HCT116 (cell line): ENCODE results near the gene ATP6V1B1. TPM values are rescaled to one million over a fixed set of nuclear protein-coding genes. Genes with fewer than 3 reads are reported as not detected.
A peak's percentile ranks its signal among the peaks of the same experiment; 100 is the strongest.
"Not testable (repeated sequence)": the region's sequence is repeated elsewhere in the genome, so short reads cannot be mapped to it uniquely, and the experiment has no call there.

Experiments used
- ATAC-seq: fragments of 200-7000 bp; cut with Tn5 transposase; 2 replicates; pipeline ENCODE4 v1.9.1; 2020; ENCODE audit warnings: mild to moderate bottlenecking, moderate library complexity
- BruUV-seq: library from RNA; stranded (reverse); fragments of 400-500 nt; replicated peaks from 2 replicates; lab custom pipeline; 2021; lab: Mats Ljungman, UMichigan
- CTCF ChIA-PET: fragments of 300-600 bp; sonication (Branson Sonifier 250); formaldehyde crosslinking; loops from one replicate; lab custom pipeline; 2021; ENCODE audit warnings: antibody characterized with exemption; lab: Charles Lee
- POLR2A ChIA-PET: fragments of 300-600, 350-600 bp; sonication (Branson Sonifier 250); formaldehyde crosslinking; loops from one replicate; lab custom pipeline; 2021; ENCODE audit warnings: antibody characterized with exemption; lab: Charles Lee
- RAD21 ChIA-PET, 2 experiments: fragments of 300-600 bp; sonication (Branson Sonifier 250); formaldehyde crosslinking; loops; one replicate each; lab custom pipeline; 2023; ENCODE audit warnings: low total read pairs in 2 of 2; ENCODE audit not compliant: uncharacterized antibody in 2 of 2, unreplicated experiment in 2 of 2, low non-redundant PET in 1 of 2; lab: Charles Lee
- DNase-seq: peaks from one replicate; pipeline ENCODE4 v3.0.0-alpha.2; 2010; ENCODE audit warnings: low read depth, low spot score
- H2AFZ ChIP-seq: fragments of 200-600 bp; shearing (Covaris generic), sonication (generic); 2 replicates; pipeline ENCODE4 v1.6.1; 2017; ENCODE audit warnings: low read depth, mixed run types, mixed read lengths, antibody characterized with exemption, low read length; ENCODE audit not compliant: poor library complexity, severe bottlenecking
- H3K27ac ChIP-seq: 2 replicates; pipeline ENCODE4 v1.5.1; 2012; ENCODE audit warnings: low read depth, low read length
- H3K27me3 ChIP-seq: fragments of 200-600 bp; sonication (generic); 2 replicates; pipeline ENCODE4 v1.6.1; 2016; ENCODE audit warnings: mixed run types, low read length, mixed read lengths; ENCODE audit not compliant: insufficient read depth
- H3K36me3 ChIP-seq, 2 experiments: fragments of 200-500 bp in 1 of 2; fragments of 200-600 bp in 1 of 2; sonication (Bioruptor generic) in 1 of 2; sonication (generic) in 1 of 2; 2 replicates each; pipeline versions ENCODE4 v1.5.1 to v1.6.1; 2014 to 2016; ENCODE audit warnings: low read length in 2 of 2, inconsistent platforms in 1 of 2, mixed read lengths in 1 of 2, mixed run types in 1 of 2; ENCODE audit not compliant: insufficient read depth in 2 of 2, control insufficient read depth in 1 of 2
- H3K4me1 ChIP-seq, 2 experiments: fragments of 200-600 bp in 1 of 2; sonication (generic) in 1 of 2; 2 replicates each; pipeline versions ENCODE4 v1.5.1 to v1.6.1; 2012 to 2017; ENCODE audit warnings: low read length in 2 of 2, inconsistent platforms in 1 of 2, mild to moderate bottlenecking in 1 of 2, mixed read lengths in 1 of 2, mixed run types in 1 of 2, moderate library complexity in 1 of 2; ENCODE audit not compliant: insufficient read depth in 2 of 2, control insufficient read depth in 1 of 2
- H3K4me2 ChIP-seq: fragments of 200-600 bp; sonication (generic); 2 replicates; pipeline ENCODE4 v1.6.1; 2017; ENCODE audit warnings: mixed run types, low read length, mixed read lengths
- H3K4me3 ChIP-seq, 2 experiments: fragments of 200-600 bp in 1 of 2; sonication (generic) in 1 of 2; replicated peaks in 1 of 2; 2 replicates each; pipeline ENCODE4 v1.5.1; 2011 to 2016; ENCODE audit warnings: low read length in 2 of 2, control low read depth in 1 of 2, low read depth in 1 of 2, mild to moderate bottlenecking in 1 of 2, mixed read lengths in 1 of 2, mixed run types in 1 of 2
- H3K79me2 ChIP-seq: fragments of 200-600 bp; sonication (generic); 2 replicates; pipeline ENCODE4 v1.6.1; 2017; ENCODE audit warnings: mild to moderate bottlenecking, mixed run types, low read length, moderate library complexity, mixed read lengths; ENCODE audit not compliant: insufficient read depth
- H3K9ac ChIP-seq: fragments of 200-600 bp; sonication (generic); 2 replicates; pipeline ENCODE4 v1.6.1; 2016; ENCODE audit warnings: low read length, mixed read lengths
- H3K9me2 ChIP-seq: fragments of 200-600 bp; sonication (generic), shearing (Covaris generic); 2 replicates; pipeline ENCODE4 v1.6.1; 2017; ENCODE audit warnings: mixed run types, mild to moderate bottlenecking, moderate library complexity; ENCODE audit not compliant: insufficient read depth
- H3K9me3 ChIP-seq, 2 experiments: fragments of 200-500 bp in 1 of 2; fragments of 200-600 bp in 1 of 2; sonication (Bioruptor generic) in 1 of 2; sonication (generic) in 1 of 2; 2 replicates each; pipeline ENCODE4 v1.6.1; 2014 to 2017; ENCODE audit warnings: low read length in 2 of 2, mixed read lengths in 2 of 2, inconsistent platforms in 1 of 2, low read depth in 1 of 2, mild to moderate bottlenecking in 1 of 2, mixed run types in 1 of 2, moderate library complexity in 1 of 2; ENCODE audit not compliant: control insufficient read depth in 1 of 2, insufficient read depth in 1 of 2
- H4K20me1 ChIP-seq: fragments of 200-600 bp; sonication (generic), shearing (Covaris generic); 2 replicates; pipeline ENCODE4 v1.6.1; 2017; ENCODE audit warnings: mixed run types, mild to moderate bottlenecking, moderate library complexity; ENCODE audit not compliant: insufficient read depth
- RAD21 ChIP-seq: IDR thresholded peaks from 2 replicates; pipeline ENCODE4 v1.6.1; 2012; ENCODE audit warnings: low read depth, mild to moderate bottlenecking
- intact Hi-C: fragments of 100-400 bp; cut with micrococcal nuclease; formaldehyde crosslinking; loops from 2 replicates; pipeline ENCODE4 v1.10.0; 2022
- total RNA-seq: library from RNA; stranded (reverse); gene quantifications from one replicate; pipeline ENCODE4 v1.2.1, GENCODE V29; 2021; ENCODE audit not compliant: unreplicated experiment
- TF ChIP-seq, protein P1 (sequence below): IDR thresholded peaks from 2 replicates; pipeline ENCODE4 v1.6.1; 2012; ENCODE audit warnings: low read depth
- TF ChIP-seq, protein P2 (sequence below), 3 experiments: fragments of 200-600 bp in 1 of 3; sonication (generic) in 1 of 3; IDR thresholded peaks in 2 of 3; conservative IDR thresholded peaks in 1 of 3; 2 replicates each; pipeline ENCODE4 v1.5.1; 2012 to 2017; ENCODE audit warnings: low read depth in 2 of 3, low read length in 2 of 3, antibody characterized with exemption in 1 of 3, borderline replicate concordance in 1 of 3, control low read depth in 1 of 3, mild to moderate bottlenecking in 1 of 3, mixed read lengths in 1 of 3, mixed run types in 1 of 3, moderate library complexity in 1 of 3; ENCODE audit not compliant: insufficient read depth in 1 of 3

ATP6V1B1 gene
- total RNA-seq, 1 experiment from 2014 or later, result 0.74 TPM

- Histone ChIP-seq H3K36me3 (peaks cover 0 to 11% of the 10 kb centered on the region in 2 experiments; a peak in 2 of 4 replicates), H2AFZ (peak overlapping the region; percentile 96), H3K9me2 (no peaks in the 10 kb centered on the region), H4K20me1 (no peaks in the 10 kb centered on the region), H3K79me2 (peaks cover 24% of the 10 kb centered on the region), H3K4me2 (peak overlapping the region; percentile 98), H3K4me1 (peaks cover 13 to 23% of the 10 kb centered on the region in 2 experiments; a peak in 3 of 4 replicates), H3K9ac (peak overlapping the region; percentile 54), H3K4me3 (peak overlapping the region; percentile 71 to 78), H3K27me3 (no peaks in the 10 kb centered on the region), H3K27ac (peak overlapping the region; percentile 57), H3K9me3 (no peaks in the 10 kb centered on the region)
- ChIA-PET RAD21 (no interaction called here), POLR2A (no interaction called here), CTCF (no interaction called here)
- peak; percentile 57 for DNase-seq
- BruUV-seq, result no TSS peak
- peak; percentile 67 for ATAC-seq
- TF ChIP-seq, protein P1, sequence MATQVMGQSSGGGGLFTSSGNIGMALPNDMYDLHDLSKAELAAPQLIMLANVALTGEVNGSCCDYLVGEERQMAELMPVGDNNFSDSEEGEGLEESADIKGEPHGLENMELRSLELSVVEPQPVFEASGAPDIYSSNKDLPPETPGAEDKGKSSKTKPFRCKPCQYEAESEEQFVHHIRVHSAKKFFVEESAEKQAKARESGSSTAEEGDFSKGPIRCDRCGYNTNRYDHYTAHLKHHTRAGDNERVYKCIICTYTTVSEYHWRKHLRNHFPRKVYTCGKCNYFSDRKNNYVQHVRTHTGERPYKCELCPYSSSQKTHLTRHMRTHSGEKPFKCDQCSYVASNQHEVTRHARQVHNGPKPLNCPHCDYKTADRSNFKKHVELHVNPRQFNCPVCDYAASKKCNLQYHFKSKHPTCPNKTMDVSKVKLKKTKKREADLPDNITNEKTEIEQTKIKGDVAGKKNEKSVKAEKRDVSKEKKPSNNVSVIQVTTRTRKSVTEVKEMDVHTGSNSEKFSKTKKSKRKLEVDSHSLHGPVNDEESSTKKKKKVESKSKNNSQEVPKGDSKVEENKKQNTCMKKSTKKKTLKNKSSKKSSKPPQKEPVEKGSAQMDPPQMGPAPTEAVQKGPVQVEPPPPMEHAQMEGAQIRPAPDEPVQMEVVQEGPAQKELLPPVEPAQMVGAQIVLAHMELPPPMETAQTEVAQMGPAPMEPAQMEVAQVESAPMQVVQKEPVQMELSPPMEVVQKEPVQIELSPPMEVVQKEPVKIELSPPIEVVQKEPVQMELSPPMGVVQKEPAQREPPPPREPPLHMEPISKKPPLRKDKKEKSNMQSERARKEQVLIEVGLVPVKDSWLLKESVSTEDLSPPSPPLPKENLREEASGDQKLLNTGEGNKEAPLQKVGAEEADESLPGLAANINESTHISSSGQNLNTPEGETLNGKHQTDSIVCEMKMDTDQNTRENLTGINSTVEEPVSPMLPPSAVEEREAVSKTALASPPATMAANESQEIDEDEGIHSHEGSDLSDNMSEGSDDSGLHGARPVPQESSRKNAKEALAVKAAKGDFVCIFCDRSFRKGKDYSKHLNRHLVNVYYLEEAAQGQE, result no peak
- peak; percentile 26; the same call in 1 of the 2 replicates for TF ChIP-seq RAD21
- TF ChIP-seq, protein P2, sequence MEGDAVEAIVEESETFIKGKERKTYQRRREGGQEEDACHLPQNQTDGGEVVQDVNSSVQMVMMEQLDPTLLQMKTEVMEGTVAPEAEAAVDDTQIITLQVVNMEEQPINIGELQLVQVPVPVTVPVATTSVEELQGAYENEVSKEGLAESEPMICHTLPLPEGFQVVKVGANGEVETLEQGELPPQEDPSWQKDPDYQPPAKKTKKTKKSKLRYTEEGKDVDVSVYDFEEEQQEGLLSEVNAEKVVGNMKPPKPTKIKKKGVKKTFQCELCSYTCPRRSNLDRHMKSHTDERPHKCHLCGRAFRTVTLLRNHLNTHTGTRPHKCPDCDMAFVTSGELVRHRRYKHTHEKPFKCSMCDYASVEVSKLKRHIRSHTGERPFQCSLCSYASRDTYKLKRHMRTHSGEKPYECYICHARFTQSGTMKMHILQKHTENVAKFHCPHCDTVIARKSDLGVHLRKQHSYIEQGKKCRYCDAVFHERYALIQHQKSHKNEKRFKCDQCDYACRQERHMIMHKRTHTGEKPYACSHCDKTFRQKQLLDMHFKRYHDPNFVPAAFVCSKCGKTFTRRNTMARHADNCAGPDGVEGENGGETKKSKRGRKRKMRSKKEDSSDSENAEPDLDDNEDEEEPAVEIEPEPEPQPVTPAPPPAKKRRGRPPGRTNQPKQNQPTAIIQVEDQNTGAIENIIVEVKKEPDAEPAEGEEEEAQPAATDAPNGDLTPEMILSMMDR (IDR thresholded peaks at IDR 0.05 in 2 of 3, conservative IDR thresholded peaks at IDR 0.05 in 1 of 3; ENCODE audit: borderline replicate concordance in 1 of 3, insufficient read depth in 1 of 3, low read depth in 2 of 3, low read length in 2 of 3), result peak; percentile 50 to 64 (median 56)
- intact Hi-C loops, result no loop called here
Measured at GRCh38 chr2:70995426-70995729, 59.7 kb downstream of the ATP6V1B1 start.

DNA sequence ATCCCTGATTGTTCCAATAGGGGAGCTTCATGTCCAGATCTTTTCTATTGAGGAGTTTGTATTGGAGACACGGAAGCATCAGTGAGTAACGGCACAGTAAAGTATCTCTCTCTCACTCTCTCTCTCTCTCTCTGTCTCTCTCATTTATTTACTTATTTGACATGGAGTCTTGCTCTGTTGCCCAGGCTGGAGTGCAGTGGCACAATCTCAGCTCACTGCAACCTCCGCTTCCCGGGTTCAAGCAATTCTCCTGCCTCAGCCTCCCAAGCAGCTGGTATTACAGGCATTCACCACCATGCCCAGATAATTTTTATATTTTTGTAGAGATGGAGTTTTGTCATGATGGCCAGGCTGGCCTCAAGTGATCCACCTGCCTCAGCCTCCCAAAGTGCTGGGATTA lies 63.2 kb downstream of the ATP6V1B1 start:
- H2AFZ ChIP-seq, CTCF ChIA-PET, ATAC-seq, H3K4me2 ChIP-seq, RAD21 ChIA-PET, H3K4me3 ChIP-seq, POLR2A ChIA-PET, H4K20me1 ChIP-seq, H3K27me3 ChIP-seq, H3K27ac ChIP-seq, H3K36me3 ChIP-seq, BruUV-seq, DNase-seq, H3K79me2 ChIP-seq, H3K9me3 ChIP-seq, H3K9ac ChIP-seq, intact Hi-C loops, H3K9me2 ChIP-seq: not testable (repeated sequence)
- peaks cover 7 to 23% of the 10 kb centered on the region in 2 experiments; a peak in 3 of 4 replicates for H3K4me1 ChIP-seq
